ENCODE data around the gene PRICKLE4. TPM values are rescaled to one million over a fixed set of nuclear protein-coding genes. Genes with fewer than 3 reads are reported as not detected.

PRICKLE4 gene
- total and polyA plus RNA-seq, 2 of the 13 experiments (the other 11 are each of a cell fraction or from before 2014, with no cell fraction given) = 0.92 to 1.2 TPM

DNA sequence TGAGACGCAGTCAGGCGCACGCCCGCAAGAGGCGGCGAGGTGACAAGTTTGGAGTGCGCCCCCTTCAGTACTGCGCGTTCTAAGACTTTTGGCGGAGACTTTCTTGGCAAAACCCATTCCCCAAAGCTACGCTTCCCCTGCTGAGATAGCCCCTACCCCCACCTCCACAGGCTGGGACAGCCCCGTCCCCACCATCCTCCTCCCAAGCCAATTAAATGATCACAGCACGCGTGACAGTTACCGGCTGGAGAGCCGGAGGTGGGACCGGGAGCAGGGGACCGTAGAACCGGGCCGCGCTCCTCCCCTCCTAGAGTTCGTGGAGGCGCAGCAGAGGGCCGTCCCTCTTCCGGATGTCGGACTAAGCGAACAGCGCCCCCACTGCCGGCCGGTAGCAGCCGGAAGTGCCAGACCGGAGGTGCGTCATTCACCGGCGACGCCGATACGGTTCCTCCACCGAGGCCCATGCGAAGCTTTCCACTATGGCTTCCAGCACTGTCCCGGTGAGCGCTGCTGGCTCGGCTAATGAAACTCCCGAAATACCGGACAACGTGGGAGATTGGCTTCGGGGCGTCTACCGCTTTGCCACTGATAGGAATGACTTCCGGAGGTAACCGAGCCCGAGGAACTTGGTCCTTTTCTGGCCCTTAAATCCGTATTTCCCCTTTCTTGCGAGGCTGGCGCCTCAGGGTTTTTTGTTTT is 6.8 kb downstream of the PRICKLE4 start, which contains the start of gene TOMM6 (continued):
- TF ChIP-seq U2AF2 (IDR thresholded peaks at IDR 0.05; ENCODE audit: low read depth, low read length) = no peak
- TF ChIP-seq MXD4 (CRISPR knock-in tag; IDR thresholded peaks at IDR 0.05) = peak; percentile 96
- TF ChIP-seq ZNF333 (CRISPR knock-in tag; IDR thresholded peaks at IDR 0.05; ENCODE audit: borderline replicate concordance) = 0 out of 2 replicates have a peak, but pooled peaks have one; percentile 20
- 0 out of 2 replicates have a peak, but pooled peaks have one; percentile 26 for TF ChIP-seq IRX3 (CRISPR knock-in tag; IDR thresholded peaks at IDR 0.05; ENCODE audit: borderline replicate concordance, low read depth)
- TF ChIP-seq RCOR2 (CRISPR knock-in tag; IDR thresholded peaks at IDR 0.05) = no peak
- TF ChIP-seq, protein P1, sequence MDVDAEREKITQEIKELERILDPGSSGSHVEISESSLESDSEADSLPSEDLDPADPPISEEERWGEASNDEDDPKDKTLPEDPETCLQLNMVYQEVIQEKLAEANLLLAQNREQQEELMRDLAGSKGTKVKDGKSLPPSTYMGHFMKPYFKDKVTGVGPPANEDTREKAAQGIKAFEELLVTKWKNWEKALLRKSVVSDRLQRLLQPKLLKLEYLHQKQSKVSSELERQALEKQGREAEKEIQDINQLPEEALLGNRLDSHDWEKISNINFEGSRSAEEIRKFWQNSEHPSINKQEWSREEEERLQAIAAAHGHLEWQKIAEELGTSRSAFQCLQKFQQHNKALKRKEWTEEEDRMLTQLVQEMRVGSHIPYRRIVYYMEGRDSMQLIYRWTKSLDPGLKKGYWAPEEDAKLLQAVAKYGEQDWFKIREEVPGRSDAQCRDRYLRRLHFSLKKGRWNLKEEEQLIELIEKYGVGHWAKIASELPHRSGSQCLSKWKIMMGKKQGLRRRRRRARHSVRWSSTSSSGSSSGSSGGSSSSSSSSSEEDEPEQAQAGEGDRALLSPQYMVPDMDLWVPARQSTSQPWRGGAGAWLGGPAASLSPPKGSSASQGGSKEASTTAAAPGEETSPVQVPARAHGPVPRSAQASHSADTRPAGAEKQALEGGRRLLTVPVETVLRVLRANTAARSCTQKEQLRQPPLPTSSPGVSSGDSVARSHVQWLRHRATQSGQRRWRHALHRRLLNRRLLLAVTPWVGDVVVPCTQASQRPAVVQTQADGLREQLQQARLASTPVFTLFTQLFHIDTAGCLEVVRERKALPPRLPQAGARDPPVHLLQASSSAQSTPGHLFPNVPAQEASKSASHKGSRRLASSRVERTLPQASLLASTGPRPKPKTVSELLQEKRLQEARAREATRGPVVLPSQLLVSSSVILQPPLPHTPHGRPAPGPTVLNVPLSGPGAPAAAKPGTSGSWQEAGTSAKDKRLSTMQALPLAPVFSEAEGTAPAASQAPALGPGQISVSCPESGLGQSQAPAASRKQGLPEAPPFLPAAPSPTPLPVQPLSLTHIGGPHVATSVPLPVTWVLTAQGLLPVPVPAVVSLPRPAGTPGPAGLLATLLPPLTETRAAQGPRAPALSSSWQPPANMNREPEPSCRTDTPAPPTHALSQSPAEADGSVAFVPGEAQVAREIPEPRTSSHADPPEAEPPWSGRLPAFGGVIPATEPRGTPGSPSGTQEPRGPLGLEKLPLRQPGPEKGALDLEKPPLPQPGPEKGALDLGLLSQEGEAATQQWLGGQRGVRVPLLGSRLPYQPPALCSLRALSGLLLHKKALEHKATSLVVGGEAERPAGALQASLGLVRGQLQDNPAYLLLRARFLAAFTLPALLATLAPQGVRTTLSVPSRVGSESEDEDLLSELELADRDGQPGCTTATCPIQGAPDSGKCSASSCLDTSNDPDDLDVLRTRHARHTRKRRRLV (CRISPR knock-in tag; IDR thresholded peaks at IDR 0.05) = 0 out of 2 replicates have a peak, but pooled peaks have one; percentile 74
- TF ChIP-seq, protein P2, sequence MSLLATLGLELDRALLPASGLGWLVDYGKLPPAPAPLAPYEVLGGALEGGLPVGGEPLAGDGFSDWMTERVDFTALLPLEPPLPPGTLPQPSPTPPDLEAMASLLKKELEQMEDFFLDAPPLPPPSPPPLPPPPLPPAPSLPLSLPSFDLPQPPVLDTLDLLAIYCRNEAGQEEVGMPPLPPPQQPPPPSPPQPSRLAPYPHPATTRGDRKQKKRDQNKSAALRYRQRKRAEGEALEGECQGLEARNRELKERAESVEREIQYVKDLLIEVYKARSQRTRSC (CRISPR knock-in tag; IDR thresholded peaks at IDR 0.05; ENCODE audit: low read depth) = no peak
- TF ChIP-seq HIVEP1 (CRISPR knock-in tag; IDR thresholded peaks at IDR 0.05) = no peak; the same call in none of the 2 replicates
- TF ChIP-seq, protein P3, sequence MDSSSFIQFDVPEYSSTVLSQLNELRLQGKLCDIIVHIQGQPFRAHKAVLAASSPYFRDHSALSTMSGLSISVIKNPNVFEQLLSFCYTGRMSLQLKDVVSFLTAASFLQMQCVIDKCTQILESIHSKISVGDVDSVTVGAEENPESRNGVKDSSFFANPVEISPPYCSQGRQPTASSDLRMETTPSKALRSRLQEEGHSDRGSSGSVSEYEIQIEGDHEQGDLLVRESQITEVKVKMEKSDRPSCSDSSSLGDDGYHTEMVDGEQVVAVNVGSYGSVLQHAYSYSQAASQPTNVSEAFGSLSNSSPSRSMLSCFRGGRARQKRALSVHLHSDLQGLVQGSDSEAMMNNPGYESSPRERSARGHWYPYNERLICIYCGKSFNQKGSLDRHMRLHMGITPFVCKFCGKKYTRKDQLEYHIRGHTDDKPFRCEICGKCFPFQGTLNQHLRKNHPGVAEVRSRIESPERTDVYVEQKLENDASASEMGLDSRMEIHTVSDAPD (CRISPR knock-in tag; IDR thresholded peaks at IDR 0.05) = 0 out of 2 replicates have a peak, but pooled peaks have one; percentile 28
- no peak; the same call in 1 of the 2 replicates for TF ChIP-seq ZNF317 (CRISPR knock-in tag; IDR thresholded peaks at IDR 0.05)
- peak; percentile 99 for TF ChIP-seq HOXA3 (CRISPR knock-in tag; IDR thresholded peaks at IDR 0.05)
- TF ChIP-seq ZNF670 (CRISPR knock-in tag; IDR thresholded peaks at IDR 0.05; ENCODE audit: borderline replicate concordance) = peak; percentile 10; the same call in 1 of the 2 replicates
- TF ChIP-seq PAF1 (CRISPR knock-in tag; IDR thresholded peaks at IDR 0.05) = no peak
- TF ChIP-seq FOSL1 (CRISPR knock-in tag; IDR thresholded peaks at IDR 0.05; ENCODE audit: borderline replicate concordance) = no peak
- TF ChIP-seq, protein P4, sequence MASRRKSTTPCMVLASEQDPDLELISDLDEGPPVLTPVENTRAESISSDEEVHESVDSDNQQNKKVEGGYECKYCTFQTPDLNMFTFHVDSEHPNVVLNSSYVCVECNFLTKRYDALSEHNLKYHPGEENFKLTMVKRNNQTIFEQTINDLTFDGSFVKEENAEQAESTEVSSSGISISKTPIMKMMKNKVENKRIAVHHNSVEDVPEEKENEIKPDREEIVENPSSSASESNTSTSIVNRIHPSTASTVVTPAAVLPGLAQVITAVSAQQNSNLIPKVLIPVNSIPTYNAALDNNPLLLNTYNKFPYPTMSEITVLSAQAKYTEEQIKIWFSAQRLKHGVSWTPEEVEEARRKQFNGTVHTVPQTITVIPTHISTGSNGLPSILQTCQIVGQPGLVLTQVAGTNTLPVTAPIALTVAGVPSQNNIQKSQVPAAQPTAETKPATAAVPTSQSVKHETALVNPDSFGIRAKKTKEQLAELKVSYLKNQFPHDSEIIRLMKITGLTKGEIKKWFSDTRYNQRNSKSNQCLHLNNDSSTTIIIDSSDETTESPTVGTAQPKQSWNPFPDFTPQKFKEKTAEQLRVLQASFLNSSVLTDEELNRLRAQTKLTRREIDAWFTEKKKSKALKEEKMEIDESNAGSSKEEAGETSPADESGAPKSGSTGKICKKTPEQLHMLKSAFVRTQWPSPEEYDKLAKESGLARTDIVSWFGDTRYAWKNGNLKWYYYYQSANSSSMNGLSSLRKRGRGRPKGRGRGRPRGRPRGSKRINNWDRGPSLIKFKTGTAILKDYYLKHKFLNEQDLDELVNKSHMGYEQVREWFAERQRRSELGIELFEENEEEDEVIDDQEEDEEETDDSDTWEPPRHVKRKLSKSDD (CRISPR knock-in tag; IDR thresholded peaks at IDR 0.05; ENCODE audit: low read depth) = peak; percentile 53; the same call in 1 of the 2 replicates

Data from HepG2 (cell line).